C4-2B (cell line): ENCODE measurements around the gene NEUROD4.

Experiments
- H3K27ac ChIP-seq: fragments of 450-650 bp; 2 replicates; pipeline ENCODE4 v1.5.1; 2017
- CTCF ChIP-seq: fragments of 450-650 bp; conservative IDR thresholded peaks from 2 replicates; pipeline ENCODE4 v1.5.1; 2017; ENCODE audit warnings: mild to moderate bottlenecking
- ZFX ChIP-seq: fragments of 450-650 bp; IDR thresholded peaks from 2 replicates; pipeline ENCODE4 v1.6.1; 2017

NEUROD4 gene

GRCh38 chr12:55036326-55037115, 16.7 kb downstream of the NEUROD4 start:
- TF ChIP-seq CTCF: no peak
- no peak for TF ChIP-seq ZFX
- H3K27ac ChIP-seq: no peak overlapping the region

- TF ChIP-seq ZFX: no peak
- TF ChIP-seq CTCF: no peak
- no peak overlapping the region for H3K27ac ChIP-seq
Observed at GRCh38 chr12:55037351-55037987, 17.7 kb downstream of the NEUROD4 start.

DNA sequence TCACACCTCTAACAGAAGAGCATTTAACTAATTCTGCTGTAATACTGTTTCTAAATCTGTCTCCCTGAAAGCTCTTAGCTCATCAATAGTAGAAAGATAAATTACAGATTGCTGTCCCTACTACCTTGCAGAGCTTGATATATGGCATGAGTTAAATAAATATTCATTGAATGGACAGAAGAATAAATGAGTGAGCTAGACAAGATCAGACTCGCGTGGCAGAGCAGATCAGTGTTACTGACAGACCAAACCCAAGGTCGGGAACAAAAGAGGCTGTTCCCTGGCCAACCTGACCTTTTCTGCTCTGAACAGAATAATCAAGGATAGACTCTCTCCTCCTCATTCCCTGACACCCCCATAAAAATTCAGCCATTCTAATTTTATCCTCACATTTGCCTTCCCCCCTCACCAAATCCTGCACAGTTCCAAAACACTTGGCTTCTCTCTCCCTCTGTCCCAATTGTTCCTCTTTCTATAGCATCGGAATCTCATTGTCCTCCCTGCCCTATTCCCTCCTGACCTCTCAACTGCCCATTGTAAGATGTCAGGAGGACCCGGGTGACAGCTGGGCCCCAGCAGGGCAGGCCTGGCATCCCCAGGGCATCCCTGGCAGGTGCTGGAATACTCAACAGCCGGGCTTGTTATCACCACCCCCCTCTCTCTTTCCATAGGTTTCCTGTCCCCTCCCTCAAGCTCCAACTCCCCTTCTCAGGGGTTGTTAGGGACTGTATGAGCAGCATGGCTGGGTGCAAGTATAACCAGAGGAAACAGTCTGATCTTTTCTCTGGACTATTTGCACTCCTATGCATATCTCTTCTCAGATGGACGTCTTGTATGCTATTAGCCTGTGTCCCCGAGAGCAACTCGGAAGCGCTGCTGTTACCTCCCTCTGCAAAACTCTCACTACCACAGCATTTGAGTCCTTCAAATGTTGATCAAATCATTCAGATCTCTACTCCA, 19.9 kb downstream of the NEUROD4 start:
- H3K27ac ChIP-seq: no peak overlapping the region
- TF ChIP-seq CTCF: no peak
- no peak for TF ChIP-seq ZFX

DNA sequence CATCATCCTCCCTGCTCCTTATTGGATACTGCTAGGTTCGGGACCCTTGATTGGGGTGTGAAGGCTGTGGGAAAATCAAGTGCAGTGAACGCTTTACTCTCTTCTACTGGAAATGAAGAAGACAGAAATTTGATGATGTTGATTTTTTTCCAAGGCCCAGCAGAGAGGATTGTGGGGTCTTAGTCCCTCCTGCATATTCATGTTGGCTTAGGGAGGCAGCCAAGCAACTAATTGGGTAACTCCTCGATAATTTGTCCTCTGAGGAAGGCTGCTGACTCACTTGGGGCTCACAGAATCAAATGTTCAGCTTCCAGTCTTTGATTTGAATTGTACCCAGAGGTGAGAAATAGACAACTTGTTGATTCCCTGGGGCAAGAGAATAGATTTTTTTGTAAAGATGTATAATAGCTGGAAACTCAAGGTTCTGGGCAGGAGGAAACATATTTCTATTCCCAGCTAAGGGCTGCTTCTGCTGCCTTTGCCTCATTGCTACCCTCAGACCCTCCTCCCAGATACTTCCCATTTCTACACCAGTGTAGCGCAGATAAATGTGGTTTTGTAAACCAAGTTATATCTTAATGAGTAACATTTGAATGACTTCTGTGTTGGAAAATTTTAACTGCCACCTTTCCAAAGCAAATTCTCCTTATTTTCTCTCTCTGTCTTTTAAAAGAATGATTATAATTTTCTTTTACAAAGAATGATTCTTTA, 21.7 kb downstream of the NEUROD4 start:
- TF ChIP-seq ZFX: no peak
- no peak for TF ChIP-seq CTCF
- no peak overlapping the region for H3K27ac ChIP-seq

GRCh38 chr12:55043542-55043941, 23.8 kb downstream of the NEUROD4 start:
- no peak for TF ChIP-seq CTCF
- no peak overlapping the region for H3K27ac ChIP-seq

- TF ChIP-seq ZFX (no peak), CTCF (no peak)
- H3K27ac ChIP-seq: no peak overlapping the region
Observed at GRCh38 chr12:55044135-55044534, 24.4 kb downstream of the NEUROD4 start.
